ENCODE measurements around the gene LKAAEAR1. TPM values are rescaled to one million over a fixed set of nuclear protein-coding genes. Genes with fewer than 3 reads are reported as not detected.

The LKAAEAR1 gene
- total and polyA plus RNA-seq, 8 donors, result 0.23 TPM; not detected in 7

DNA sequence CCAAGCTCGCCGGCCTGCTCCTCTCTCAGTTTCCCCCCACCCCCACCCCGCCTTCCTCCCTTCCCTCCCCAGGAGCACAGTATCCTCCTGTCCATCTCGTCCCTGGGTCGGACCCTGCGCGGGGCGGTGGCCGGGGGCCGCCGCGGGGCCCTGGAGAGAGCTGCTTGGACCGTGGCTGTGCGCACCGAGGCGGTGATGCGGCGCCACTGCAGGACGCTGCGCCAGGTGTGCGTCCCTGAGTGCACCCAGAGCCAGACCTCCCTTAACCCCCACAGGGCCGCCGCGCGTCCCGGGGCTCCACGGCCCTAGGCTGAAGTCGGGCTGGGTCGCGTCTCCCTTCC is 46.0 kb downstream of the LKAAEAR1 start:
- H3K36me3 ChIP-seq, result peaks cover under 1 to 25% (median 25%) of the 10 kb centered on the region in 4 donors
- 1 to 3% (median 1%) methylated on average over 24 to 30 of the region's 30 CpGs for WGBS, 5 donors
- peaks cover 0 to 78% (median 64%) of the 10 kb centered on the region in 3 donors for H3K27me3 ChIP-seq
- intact Hi-C loops (cut with DNase I; ENCODE audit: low total_unique reads), result no loop called here
- H3K4me3 ChIP-seq, result peak overlapping the region; percentile 48 to 67 (median 54)
- H3K4me1 ChIP-seq, result peaks cover 32 to 60% (median 55%) of the 10 kb centered on the region in 4 donors
- H3K27ac ChIP-seq, result peak overlapping the region; percentile 23 to 63 (median 57)
- DNase-seq, result peak in 1 of 2 donors; percentile 69
- H3K9me3 ChIP-seq, result no peaks in the 10 kb centered on the region
- TF ChIP-seq POLR2AphosphoS5 (IDR thresholded peaks at IDR 0.05), result no peak
- TF ChIP-seq EP300 (IDR thresholded peaks at IDR 0.05), result no peak
- TF ChIP-seq, protein P1, sequence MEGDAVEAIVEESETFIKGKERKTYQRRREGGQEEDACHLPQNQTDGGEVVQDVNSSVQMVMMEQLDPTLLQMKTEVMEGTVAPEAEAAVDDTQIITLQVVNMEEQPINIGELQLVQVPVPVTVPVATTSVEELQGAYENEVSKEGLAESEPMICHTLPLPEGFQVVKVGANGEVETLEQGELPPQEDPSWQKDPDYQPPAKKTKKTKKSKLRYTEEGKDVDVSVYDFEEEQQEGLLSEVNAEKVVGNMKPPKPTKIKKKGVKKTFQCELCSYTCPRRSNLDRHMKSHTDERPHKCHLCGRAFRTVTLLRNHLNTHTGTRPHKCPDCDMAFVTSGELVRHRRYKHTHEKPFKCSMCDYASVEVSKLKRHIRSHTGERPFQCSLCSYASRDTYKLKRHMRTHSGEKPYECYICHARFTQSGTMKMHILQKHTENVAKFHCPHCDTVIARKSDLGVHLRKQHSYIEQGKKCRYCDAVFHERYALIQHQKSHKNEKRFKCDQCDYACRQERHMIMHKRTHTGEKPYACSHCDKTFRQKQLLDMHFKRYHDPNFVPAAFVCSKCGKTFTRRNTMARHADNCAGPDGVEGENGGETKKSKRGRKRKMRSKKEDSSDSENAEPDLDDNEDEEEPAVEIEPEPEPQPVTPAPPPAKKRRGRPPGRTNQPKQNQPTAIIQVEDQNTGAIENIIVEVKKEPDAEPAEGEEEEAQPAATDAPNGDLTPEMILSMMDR (IDR thresholded peaks at IDR 0.05), result no peak
- no peak for TF ChIP-seq POLR2A (IDR thresholded peaks at IDR 0.05)

DNA sequence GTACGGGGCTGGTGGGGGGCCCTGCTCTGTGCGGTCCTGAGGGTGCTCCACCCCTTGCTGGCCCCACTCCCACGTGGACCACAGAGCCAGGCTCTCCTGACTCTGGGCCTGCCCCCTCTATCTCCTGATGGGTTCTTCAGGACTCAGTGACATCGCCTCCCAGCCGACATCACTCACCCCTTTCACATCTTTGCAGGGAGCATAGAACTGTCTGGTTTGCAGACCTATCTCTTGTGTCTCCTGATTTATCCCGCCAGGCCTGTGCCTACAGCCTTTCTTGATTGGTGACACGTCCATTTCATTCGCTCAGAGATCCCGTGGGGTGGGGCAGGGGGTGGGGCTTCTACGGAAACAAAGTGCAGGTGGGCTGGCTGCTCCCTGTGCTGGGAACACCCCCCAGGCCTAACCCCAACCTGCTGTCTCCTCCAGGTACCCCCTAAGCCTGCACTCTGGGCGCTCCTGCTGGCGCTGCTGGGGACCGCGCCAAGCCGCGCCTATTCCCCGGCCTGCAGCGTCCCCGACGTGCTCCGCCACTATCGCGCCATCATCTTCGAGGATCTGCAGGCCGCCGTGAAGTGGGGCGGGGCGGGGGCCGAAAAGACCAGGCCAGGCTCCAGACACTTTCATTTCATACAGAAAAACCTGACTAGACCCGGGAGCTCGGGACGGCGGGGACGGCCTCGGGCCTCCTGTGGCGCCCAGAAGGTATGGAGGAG is 46.5 kb downstream of the LKAAEAR1 start:
- Histone ChIP-seq H3K27ac (peak overlapping the region in 1 of 5 donors; percentile 61), H3K4me3 (peak overlapping the region; percentile 48 to 67 (median 54)), H3K27me3 (peaks cover 0 to 73% (median 64%) of the 10 kb centered on the region in 3 donors), H3K4me1 (peaks cover 32 to 60% (median 55%) of the 10 kb centered on the region in 4 donors), H3K9me3 (no peaks in the 10 kb centered on the region), H3K36me3 (peaks cover 6 to 31% (median 30%) of the 10 kb centered on the region in 4 donors)
- WGBS, 5 donors, result 7 to 11% (median 8%) methylated on average over 24 to 36 of the region's 36 CpGs
- no peak for DNase-seq
- TF ChIP-seq, protein P1 (IDR thresholded peaks at IDR 0.05), result no peak
- no peak for TF ChIP-seq EP300 (IDR thresholded peaks at IDR 0.05)
- TF ChIP-seq POLR2A (IDR thresholded peaks at IDR 0.05), result no peak
- no peak for TF ChIP-seq POLR2AphosphoS5 (IDR thresholded peaks at IDR 0.05)
- intact Hi-C loops (cut with DNase I; ENCODE audit: low total_unique reads), result no loop called here

DNA sequence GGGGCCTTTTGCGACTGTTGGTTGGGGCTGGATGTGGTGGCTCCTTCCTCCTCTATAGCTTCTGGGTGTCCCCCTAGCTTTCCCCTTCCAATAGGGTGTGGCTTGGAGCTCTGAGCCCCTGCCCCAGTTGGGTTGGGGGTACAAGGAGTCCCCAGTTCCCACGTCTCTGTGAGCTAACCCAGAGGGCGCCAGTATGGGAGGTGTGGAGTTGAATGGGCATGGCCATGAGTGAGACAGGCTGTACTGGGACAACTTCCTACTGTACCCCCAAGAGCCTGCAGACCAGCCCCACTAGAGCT is 47.0 kb downstream of the LKAAEAR1 start:
- WGBS, 5 donors, result 53 to 67% (median 63%) methylated on average over 3 of the region's 3 CpGs
- intact Hi-C loops (cut with DNase I; ENCODE audit: low total_unique reads), result no loop called here
- Histone ChIP-seq H3K27me3 (peaks cover 0 to 68% (median 60%) of the 10 kb centered on the region in 3 donors), H3K4me1 (peaks cover 29 to 55% (median 50%) of the 10 kb centered on the region in 4 donors), H3K36me3 (peaks cover 11 to 36% (median 35%) of the 10 kb centered on the region in 4 donors), H3K9me3 (no peaks in the 10 kb centered on the region), H3K4me3 (no peak overlapping the region), H3K27ac (no peak overlapping the region)
- DNase-seq, result no peak
- TF ChIP-seq POLR2AphosphoS5 (IDR thresholded peaks at IDR 0.05), result no peak
- no peak for TF ChIP-seq POLR2A (IDR thresholded peaks at IDR 0.05)
- TF ChIP-seq, protein P1 (IDR thresholded peaks at IDR 0.05), result no peak
- no peak for TF ChIP-seq EP300 (IDR thresholded peaks at IDR 0.05)

DNA sequence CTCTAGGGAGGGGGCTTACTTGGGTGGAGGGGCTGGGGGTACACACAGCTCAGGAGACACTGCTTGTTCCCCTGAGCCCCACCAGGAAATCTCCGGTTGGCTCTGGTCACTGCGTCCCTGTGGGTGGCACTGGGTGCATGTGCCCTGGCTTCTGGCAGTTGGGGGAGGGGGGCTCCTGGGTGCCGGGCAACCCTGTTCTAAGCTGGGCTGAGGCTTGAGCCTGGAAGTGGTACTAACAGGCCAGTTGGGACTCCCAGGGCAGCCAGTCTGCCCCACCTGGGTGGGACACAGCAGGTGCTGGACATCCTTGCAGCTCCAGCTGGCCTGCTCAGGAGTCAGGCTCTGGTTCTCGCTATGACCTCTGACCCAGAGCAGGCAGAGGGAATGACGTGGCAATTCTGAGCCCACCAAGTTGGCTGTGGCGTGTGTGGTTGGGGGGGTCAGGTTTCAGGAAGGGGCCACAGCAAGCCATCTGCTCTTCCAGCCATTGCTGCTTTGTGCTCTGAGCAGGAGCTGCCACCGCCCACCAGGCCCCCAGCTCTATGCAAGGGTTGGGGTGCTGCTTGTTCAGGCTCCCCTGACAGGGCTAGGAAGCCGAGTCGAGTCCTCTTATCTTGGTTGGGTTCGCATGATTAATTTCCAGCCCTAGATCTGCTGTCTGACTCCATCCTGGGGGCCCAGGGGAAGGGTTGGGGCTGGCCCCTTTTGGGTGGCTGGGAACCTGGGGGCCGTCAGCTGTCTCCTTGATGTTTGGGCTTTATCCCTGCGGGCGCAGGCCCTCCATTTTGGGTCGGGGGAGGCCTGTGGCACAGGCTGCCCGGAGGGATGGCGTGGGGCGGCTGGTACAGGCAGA is 47.6 kb downstream of the LKAAEAR1 start:
- no peak for TF ChIP-seq POLR2AphosphoS5 (IDR thresholded peaks at IDR 0.05)
- no peak for TF ChIP-seq POLR2A (IDR thresholded peaks at IDR 0.05)
- no peak for TF ChIP-seq EP300 (IDR thresholded peaks at IDR 0.05)
- TF ChIP-seq, protein P1 (IDR thresholded peaks at IDR 0.05), result no peak
- 46 to 62% (median 49%) methylated on average over 12 to 17 of the region's 17 CpGs for WGBS, 5 donors
- Histone ChIP-seq H3K27ac (no peak overlapping the region), H3K27me3 (peaks cover 0 to 62% (median 54%) of the 10 kb centered on the region in 3 donors), H3K36me3 (peaks cover 15 to 42% (median 41%) of the 10 kb centered on the region in 4 donors), H3K4me3 (no peak overlapping the region), H3K9me3 (no peaks in the 10 kb centered on the region), H3K4me1 (peaks cover 23 to 50% (median 45%) of the 10 kb centered on the region in 4 donors)
- DNase-seq, result no peak
- intact Hi-C loops (cut with DNase I; ENCODE audit: low total_unique reads), result no loop called here
